SJCRH30 (cell line): ENCODE measurements around the gene MKNK1. TPM values are rescaled to one million over a fixed set of nuclear protein-coding genes. Genes with fewer than 3 reads are reported as not detected.

ENCODE experiments used
- DNase-seq, 2 experiments: peaks; one replicate each; pipeline ENCODE4 v3.0.0-alpha.2; 2015 to 2020
- H3K27ac ChIP-seq: fragments of 250-450 bp; sonication (Bioruptor Pico); 2 replicates; pipeline ENCODE4 v1.5.1; 2020; ENCODE audit warnings: mild to moderate bottlenecking, moderate library complexity
- H3K27me3 ChIP-seq: fragments of 250-450 bp; sonication (Bioruptor Pico); 2 replicates; pipeline ENCODE4 v1.5.1; 2020; ENCODE audit warnings: mild to moderate bottlenecking, moderate library complexity
- H3K36me3 ChIP-seq: fragments of 250-450 bp; sonication (Bioruptor Pico); 2 replicates; pipeline ENCODE4 v1.5.1; 2020; ENCODE audit warnings: mild to moderate bottlenecking, moderate library complexity
- H3K4me1 ChIP-seq: fragments of 250-450 bp; sonication (Bioruptor Pico); 2 replicates; pipeline ENCODE4 v1.5.1; 2020; ENCODE audit warnings: mild to moderate bottlenecking, moderate library complexity
- H3K4me3 ChIP-seq: fragments of 250-450 bp; sonication (Bioruptor Pico); 2 replicates; pipeline ENCODE4 v1.5.1; 2020; ENCODE audit warnings: mild to moderate bottlenecking, moderate library complexity
- H3K9me3 ChIP-seq: fragments of 250-450 bp; sonication (Bioruptor Pico); replicated peaks from 2 replicates; pipeline ENCODE4 v1.5.1; 2020; ENCODE audit warnings: mild to moderate bottlenecking, moderate library complexity
- total RNA-seq: library from RNA; depleted of rRNA; stranded (reverse); fragments of >200 nt; shearing (Covaris generic); gene quantifications from 2 replicates; pipeline ENCODE4 v1.2.3, GENCODE V29; 2014

MKNK1 gene
- total RNA-seq, 1 experiment from 2014 or later = 25.1 TPM

- no peak overlapping the region for H3K4me3 ChIP-seq
- peaks cover 11% of the 10 kb centered on the region for H3K36me3 ChIP-seq
- no peak for DNase-seq
- H3K27ac ChIP-seq = no peak overlapping the region
- no peaks in the 10 kb centered on the region for H3K27me3 ChIP-seq
- H3K4me1 ChIP-seq = no peaks in the 10 kb centered on the region
- no peaks in the 10 kb centered on the region for H3K9me3 ChIP-seq
Observed at GRCh38 chr1:46595127-46595526, 8.9 kb downstream of the MKNK1 start.

DNA sequence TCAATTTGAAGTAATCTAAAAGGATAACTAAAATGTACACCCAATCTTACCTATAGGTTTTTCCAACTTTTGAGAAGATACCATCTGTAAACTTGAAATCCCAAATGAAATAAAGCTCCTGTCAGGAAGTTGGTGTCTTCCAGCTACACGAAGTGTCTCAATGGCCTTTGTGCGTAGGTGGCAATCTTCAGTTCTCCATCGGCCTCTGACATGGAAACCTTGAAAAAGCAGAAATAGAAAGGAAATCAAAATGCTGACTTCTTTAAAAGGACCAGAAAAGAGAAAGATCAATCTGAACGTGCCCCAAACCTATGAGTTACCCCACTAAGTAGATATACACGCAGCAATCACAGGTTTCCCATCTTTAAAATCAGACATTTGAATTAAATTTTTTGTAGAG, 10.0 kb downstream of the MKNK1 start:
- Histone ChIP-seq H3K4me3 (no peak overlapping the region), H3K27me3 (no peaks in the 10 kb centered on the region), H3K9me3 (no peaks in the 10 kb centered on the region)

GRCh38 chr1:46592823-46593222, 11.2 kb downstream of the MKNK1 start:
- Histone ChIP-seq H3K4me1 (no peaks in the 10 kb centered on the region), H3K9me3 (no peaks in the 10 kb centered on the region), H3K27me3 (no peaks in the 10 kb centered on the region), H3K36me3 (peaks cover 18% of the 10 kb centered on the region), H3K27ac (no peak overlapping the region), H3K4me3 (no peak overlapping the region)
- no peak for DNase-seq

More for the DNA sequence above, 10.0 kb downstream of the MKNK1 start:
- Histone ChIP-seq H3K4me1 (no peaks in the 10 kb centered on the region), H3K36me3 (peaks cover 18% of the 10 kb centered on the region), H3K27ac (no peak overlapping the region)
- no peak for DNase-seq

DNA sequence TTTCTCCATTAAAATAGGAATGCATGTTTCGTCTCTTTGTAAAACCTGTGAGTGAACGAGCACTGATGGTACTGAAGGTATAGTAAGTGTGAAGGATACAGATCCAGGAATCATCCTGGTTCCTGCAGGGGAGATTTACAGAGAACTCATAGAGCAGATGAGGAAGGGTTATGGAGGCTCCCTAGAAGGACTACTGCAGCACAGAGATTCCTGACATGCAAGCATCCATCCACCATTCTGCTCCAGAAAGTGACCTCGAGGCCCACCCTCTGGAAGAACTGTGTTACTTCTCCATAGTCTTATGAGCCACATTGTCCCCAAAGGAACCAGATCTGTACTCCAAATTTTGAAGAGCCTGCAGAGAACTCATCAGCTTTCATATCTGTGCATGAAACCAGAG, 14.5 kb downstream of the MKNK1 start:
- Histone ChIP-seq H3K27me3 (no peaks in the 10 kb centered on the region), H3K4me1 (no peaks in the 10 kb centered on the region), H3K9me3 (no peaks in the 10 kb centered on the region), H3K36me3 (peaks cover 18% of the 10 kb centered on the region), H3K27ac (no peak overlapping the region), H3K4me3 (no peak overlapping the region)
- no peak for DNase-seq

DNA sequence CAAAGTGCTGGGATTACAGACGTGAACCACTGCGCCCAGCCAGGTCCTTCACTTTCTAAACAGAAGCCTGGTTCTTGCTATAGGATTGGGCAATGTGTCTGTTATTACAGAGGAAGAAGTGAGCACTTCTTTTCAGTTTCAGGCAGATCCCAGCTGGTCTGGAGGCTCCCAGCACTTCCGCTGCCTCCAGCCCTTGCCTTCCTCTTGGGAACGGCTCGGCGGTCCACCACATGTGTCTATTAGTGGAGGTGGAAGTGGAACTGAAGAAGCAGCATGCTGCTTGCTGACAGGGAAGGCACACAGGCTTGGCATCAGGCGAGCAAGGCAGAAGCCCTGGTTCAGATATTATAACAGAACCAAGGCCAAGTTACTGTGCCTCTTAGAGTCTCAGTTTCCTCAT, 17.0 kb downstream of the MKNK1 start:
- peaks cover 9% of the 10 kb centered on the region for H3K36me3 ChIP-seq
- H3K27ac ChIP-seq = no peak overlapping the region
- no peaks in the 10 kb centered on the region for H3K27me3 ChIP-seq
- no peaks in the 10 kb centered on the region for H3K4me1 ChIP-seq
- no peak overlapping the region for H3K4me3 ChIP-seq
- no peak for DNase-seq
- H3K9me3 ChIP-seq = no peaks in the 10 kb centered on the region

DNA sequence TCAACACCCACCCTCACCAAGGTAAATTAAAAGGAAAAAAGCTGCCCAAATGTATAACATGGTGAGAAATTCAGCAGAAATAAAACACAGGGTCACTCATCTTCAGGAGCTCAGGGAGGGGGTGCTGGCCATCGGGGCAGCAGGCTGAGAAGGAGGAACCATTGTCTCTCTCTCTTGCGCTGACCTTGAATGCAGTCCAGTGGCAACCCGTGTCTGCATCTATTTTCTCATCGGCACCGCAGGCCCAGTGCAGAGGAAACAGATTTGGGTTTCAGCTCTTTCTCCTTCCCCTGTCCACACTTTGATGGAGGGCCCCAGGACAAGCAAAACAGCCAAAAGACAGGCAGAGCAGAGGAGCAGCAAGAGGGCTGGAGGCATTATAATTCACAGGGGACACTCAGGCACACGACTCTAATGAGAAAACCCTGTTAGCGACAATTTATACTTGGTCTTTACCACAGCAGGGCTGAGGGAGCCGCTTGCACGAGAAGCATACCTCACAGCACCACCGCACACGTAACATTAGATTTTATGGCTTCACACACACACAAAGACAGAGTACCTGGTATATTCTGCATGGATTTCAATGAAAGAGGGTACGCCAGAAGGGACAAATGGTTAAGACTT, 18.6 kb downstream of the MKNK1 start:
- H3K4me3 ChIP-seq = no peak overlapping the region
- H3K27me3 ChIP-seq = no peaks in the 10 kb centered on the region
- no peak overlapping the region for H3K27ac ChIP-seq
- DNase-seq = no peak
- no peaks in the 10 kb centered on the region for H3K4me1 ChIP-seq
- H3K36me3 ChIP-seq = peaks cover 9% of the 10 kb centered on the region
- no peaks in the 10 kb centered on the region for H3K9me3 ChIP-seq

- Histone ChIP-seq H3K36me3 (peaks cover 6% of the 10 kb centered on the region; the same call in 1 of the 2 replicates), H3K9me3 (no peaks in the 10 kb centered on the region), H3K27me3 (no peaks in the 10 kb centered on the region), H3K27ac (no peak overlapping the region), H3K4me1 (no peaks in the 10 kb centered on the region), H3K4me3 (no peak overlapping the region)
- DNase-seq = no peak
Observed at GRCh38 chr1:46583494-46583893, 20.6 kb downstream of the MKNK1 start.

- H3K27me3 ChIP-seq = no peaks in the 10 kb centered on the region
- H3K4me3 ChIP-seq = no peak overlapping the region
- no peaks in the 10 kb centered on the region for H3K4me1 ChIP-seq
- H3K9me3 ChIP-seq = no peaks in the 10 kb centered on the region
- no peak overlapping the region for H3K27ac ChIP-seq
- no peak for DNase-seq
- H3K36me3 ChIP-seq = peaks cover 6% of the 10 kb centered on the region; the same call in 1 of the 2 replicates
Observed at GRCh38 chr1:46582972-46583371, 21.1 kb downstream of the MKNK1 start.

DNA sequence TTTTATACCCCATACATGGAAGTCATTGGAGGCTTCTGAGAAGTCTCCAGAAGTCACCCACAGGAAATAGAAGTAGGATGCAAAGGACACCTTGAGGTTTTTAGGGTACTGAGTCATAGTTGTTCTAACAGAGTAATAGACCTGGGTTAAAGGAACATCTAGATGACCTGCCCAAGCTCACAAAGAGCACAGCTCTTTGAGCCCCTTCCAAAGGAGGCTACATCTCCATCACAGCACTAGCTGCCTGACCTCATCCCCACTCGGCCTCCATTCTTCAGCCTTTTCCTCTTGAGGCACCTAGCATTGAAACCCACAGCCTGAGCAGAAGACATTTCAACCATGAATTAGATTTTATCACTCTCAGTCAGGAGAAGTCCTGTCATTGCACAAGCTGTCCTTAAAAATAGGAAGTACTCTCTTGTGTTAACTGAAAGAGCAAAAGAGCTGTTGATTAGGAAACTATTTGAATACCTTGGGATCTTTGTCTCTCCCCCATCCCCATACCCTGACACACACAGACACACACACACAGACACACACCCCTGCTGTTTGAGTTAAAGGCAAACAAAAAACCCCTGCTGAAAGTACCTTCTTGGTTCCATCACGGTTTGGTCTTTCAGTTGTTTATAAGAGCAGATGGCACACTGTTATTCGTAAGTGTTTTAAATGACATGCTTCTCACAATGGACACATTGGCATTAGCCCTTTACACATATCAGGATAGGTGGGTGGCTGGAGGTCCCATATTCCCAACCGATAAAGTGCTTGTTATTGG, 22.2 kb downstream of the MKNK1 start:
- Histone ChIP-seq H3K4me1 (no peaks in the 10 kb centered on the region), H3K27ac (no peak overlapping the region), H3K4me3 (no peak overlapping the region), H3K36me3 (peaks cover 6% of the 10 kb centered on the region; the same call in 1 of the 2 replicates), H3K9me3 (no peaks in the 10 kb centered on the region), H3K27me3 (no peaks in the 10 kb centered on the region)
- DNase-seq = no peak

GRCh38 chr1:46580140-46580903, 23.7 kb downstream of the MKNK1 start:
- Histone ChIP-seq H3K36me3 (peaks cover 6% of the 10 kb centered on the region; the same call in 1 of the 2 replicates), H3K9me3 (no peaks in the 10 kb centered on the region), H3K27me3 (no peaks in the 10 kb centered on the region), H3K4me1 (no peaks in the 10 kb centered on the region), H3K4me3 (no peak overlapping the region), H3K27ac (no peak overlapping the region)
- DNase-seq = no peak

GRCh38 chr1:46577671-46578070, 26.4 kb downstream of the MKNK1 start:
- Histone ChIP-seq H3K4me1 (no peaks in the 10 kb centered on the region), H3K4me3 (no peak overlapping the region), H3K27ac (no peak overlapping the region), H3K36me3 (peaks cover 6% of the 10 kb centered on the region; the same call in 1 of the 2 replicates), H3K27me3 (no peaks in the 10 kb centered on the region), H3K9me3 (no peaks in the 10 kb centered on the region)
- no peak for DNase-seq

- no peak overlapping the region for H3K4me3 ChIP-seq
- H3K27ac ChIP-seq = no peak overlapping the region
- H3K27me3 ChIP-seq = no peaks in the 10 kb centered on the region
- no peak for DNase-seq
- peaks cover 6% of the 10 kb centered on the region; the same call in 1 of the 2 replicates for H3K36me3 ChIP-seq
- no peaks in the 10 kb centered on the region for H3K4me1 ChIP-seq
- H3K9me3 ChIP-seq = no peaks in the 10 kb centered on the region
Observed at GRCh38 chr1:46576596-46576995, 27.5 kb downstream of the MKNK1 start.

DNA sequence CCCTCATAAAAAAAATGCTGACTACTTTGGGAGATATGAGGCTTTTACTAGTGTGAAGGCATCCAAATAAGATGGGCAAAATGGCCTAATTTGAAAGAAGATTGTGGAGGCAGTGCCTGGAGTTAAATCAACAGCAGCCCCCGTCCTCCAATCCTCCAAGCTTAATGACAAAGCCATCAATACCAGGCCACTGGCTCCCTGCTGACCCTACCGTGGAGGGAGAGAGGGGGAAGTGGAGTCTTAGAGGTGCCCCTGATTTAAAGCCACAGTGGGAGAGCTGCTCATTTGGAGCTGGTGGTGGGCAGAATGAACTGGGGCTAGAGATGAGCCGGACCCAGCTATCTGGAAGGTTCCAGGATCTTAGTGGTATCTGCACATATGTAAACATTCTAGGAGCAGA, 28.3 kb downstream of the MKNK1 start:
- Histone ChIP-seq H3K27me3 (no peaks in the 10 kb centered on the region), H3K36me3 (peaks cover 6% of the 10 kb centered on the region; the same call in 1 of the 2 replicates), H3K4me3 (no peak overlapping the region), H3K27ac (no peak overlapping the region), H3K4me1 (no peaks in the 10 kb centered on the region), H3K9me3 (no peaks in the 10 kb centered on the region)
- DNase-seq = no peak

GRCh38 chr1:46575300-46575699, 28.8 kb downstream of the MKNK1 start:
- peaks cover 5% of the 10 kb centered on the region; the same call in 1 of the 2 replicates for H3K36me3 ChIP-seq
- no peak overlapping the region for H3K4me3 ChIP-seq
- H3K27ac ChIP-seq = no peak overlapping the region
- DNase-seq = no peak
- no peaks in the 10 kb centered on the region for H3K27me3 ChIP-seq
- H3K9me3 ChIP-seq = no peaks in the 10 kb centered on the region
- H3K4me1 ChIP-seq = no peaks in the 10 kb centered on the region

- DNase-seq = no peak
- Histone ChIP-seq H3K4me1 (no peaks in the 10 kb centered on the region), H3K27me3 (no peaks in the 10 kb centered on the region), H3K36me3 (no peaks in the 10 kb centered on the region), H3K4me3 (no peak overlapping the region), H3K27ac (no peak overlapping the region), H3K9me3 (no peaks in the 10 kb centered on the region)
Observed at GRCh38 chr1:46571691-46572225, 32.3 kb downstream of the MKNK1 start.
